GM21723 (cell line): Measurements from ENCODE around the gene HORMAD1.
"Not testable (repeated sequence)": the region's sequence is repeated elsewhere in the genome, so short reads cannot be mapped to it uniquely, and the experiment has no call there.

Source experiments
- ATAC-seq: cut with Tn5 transposase; IDR thresholded peaks from one replicate; pipeline ENCODE4 v1.9.1; 2021; ENCODE audit warnings: mild to moderate bottlenecking, moderate library complexity; ENCODE audit not compliant: unreplicated experiment

The HORMAD1 gene

GRCh38 chr1:150720703-150721102, at the start of gene HORMAD1:
Gene HORMAD1, minus strand, starts transcription at chr1:150720895. Its CDS starts 1,390 bp downstream, at chr1:150719505.
- no peak for ATAC-seq

- ATAC-seq = not testable (repeated sequence)
Measured at GRCh38 chr1:150767704-150768103, 47.0 kb upstream of the HORMAD1 start.

GRCh38 chr1:150765977-150766301, 45.2 kb upstream of the HORMAD1 start:
- peak; percentile 12 for ATAC-seq

- ATAC-seq = peak; percentile 88
Measured at GRCh38 chr1:150765296-150765976, 44.7 kb upstream of the HORMAD1 start, which contains the start of gene CTSS. Gene CTSS, minus strand, starts transcription at chr1:150765778. Its CDS starts 1,015 bp downstream, at chr1:150764763.

- no peak for ATAC-seq
Measured at GRCh38 chr1:150764617-150765101, 44.0 kb upstream of the HORMAD1 start.

GRCh38 chr1:150763018-150763417, 42.3 kb upstream of the HORMAD1 start:
- ATAC-seq = no peak

- ATAC-seq = no peak
Measured at GRCh38 chr1:150762552-150762951, 41.9 kb upstream of the HORMAD1 start.

GRCh38 chr1:150761801-150762200, 41.1 kb upstream of the HORMAD1 start:
- ATAC-seq = no peak

GRCh38 chr1:150760013-150760412, 39.3 kb upstream of the HORMAD1 start:
- no peak for ATAC-seq

- ATAC-seq = no peak
Measured at GRCh38 chr1:150753416-150753815, 32.7 kb upstream of the HORMAD1 start.

GRCh38 chr1:150751443-150751842, 30.7 kb upstream of the HORMAD1 start:
- ATAC-seq = no peak

GRCh38 chr1:150749720-150750311, 29.1 kb upstream of the HORMAD1 start:
- no peak for ATAC-seq

GRCh38 chr1:150748878-150749719, 28.4 kb upstream of the HORMAD1 start:
- no peak for ATAC-seq

- ATAC-seq = no peak
Measured at GRCh38 chr1:150730130-150730721, 9.5 kb upstream of the HORMAD1 start.

GRCh38 chr1:150724336-150724735, 3.6 kb upstream of the HORMAD1 start:
- ATAC-seq = no peak

GRCh38 chr1:150720098-150720497, 597 bp downstream of the HORMAD1 start:
- ATAC-seq = no peak

GRCh38 chr1:150718225-150718891, 2.3 kb downstream of the HORMAD1 start:
- no peak for ATAC-seq

GRCh38 chr1:150709031-150709430, 11.7 kb downstream of the HORMAD1 start:
- ATAC-seq = not testable (repeated sequence)

- ATAC-seq = peak; percentile 61
Measured at GRCh38 chr1:150708595-150708994, 12.1 kb downstream of the HORMAD1 start.

GRCh38 chr1:150706091-150706490, 14.6 kb downstream of the HORMAD1 start:
- no peak for ATAC-seq

GRCh38 chr1:150703427-150703826, 17.3 kb downstream of the HORMAD1 start:
- no peak for ATAC-seq
